ENCODE measurements around the gene MGAT5. TPM values are rescaled to one million over a fixed set of nuclear protein-coding genes. Genes with fewer than 3 reads are reported as not detected.

Gene MGAT5
- total and polyA plus RNA-seq, 8 donors, result 2.9 to 36.9 (median 19.6) TPM

GRCh38 chr2:134232868-134233727 is 20.8 kb upstream of the MGAT5 start:
- WGBS, 2 donors, result 85 to 92% methylated on average over 2 of the region's 2 CpGs
- ATAC-seq, result peak in 1 of 4 donors; percentile 7
- intact Hi-C loops (cut with DNase I), result no loop called here

GRCh38 chr2:134233728-134234136 is 20.1 kb upstream of the MGAT5 start:
- Histone ChIP-seq H3K27ac (peak overlapping the region in 1 of 4 donors; percentile 44), H3K36me3 (no peaks in the 10 kb centered on the region), H3K9me3 (no peaks in the 10 kb centered on the region), H3K4me3 (no peak overlapping the region), H3K27me3 (no peaks in the 10 kb centered on the region), H3K4me1 (peaks cover 18 to 37% (median 29%) of the 10 kb centered on the region in 3 donors)
- no peak for FAIRE-seq
- intact Hi-C loops (cut with DNase I), result no loop called here
- no peak for TF ChIP-seq CTCF (IDR thresholded peaks at IDR 0.05)
- DNase-seq, result no peak
- WGBS, 2 donors, result 87 to 90% methylated on average over 2 of the region's 2 CpGs
- no peak for ATAC-seq

More at GRCh38 chr2:134232868-134233727, 20.8 kb upstream of the MGAT5 start:
- TF ChIP-seq CTCF (IDR thresholded peaks at IDR 0.05), result no peak
- Histone ChIP-seq H3K36me3 (no peaks in the 10 kb centered on the region), H3K27ac (peak overlapping the region in 2 of 4 donors; percentile 2 to 8), H3K27me3 (no peaks in the 10 kb centered on the region), H3K9me3 (no peaks in the 10 kb centered on the region), H3K4me3 (no peak overlapping the region), H3K4me1 (peaks cover 18 to 37% (median 29%) of the 10 kb centered on the region in 3 donors)
- FAIRE-seq (no peak), DNase-seq (no peak)

GRCh38 chr2:134234535-134234934 is 19.3 kb upstream of the MGAT5 start:
- FAIRE-seq (no peak), DNase-seq (peak in 3 of 6 donors; percentile 32 to 53 (median 45)), ATAC-seq (peak; percentile 76 to 89 (median 84))
- no peak for TF ChIP-seq CTCF (IDR thresholded peaks at IDR 0.05)
- Histone ChIP-seq H3K9me3 (no peaks in the 10 kb centered on the region), H3K27ac (peak overlapping the region in 1 of 4 donors; percentile 44), H3K27me3 (no peaks in the 10 kb centered on the region), H3K36me3 (no peaks in the 10 kb centered on the region), H3K4me1 (peaks cover 18 to 37% (median 29%) of the 10 kb centered on the region in 3 donors), H3K4me3 (no peak overlapping the region)
- intact Hi-C loops (cut with DNase I), result no loop called here
- WGBS, 2 donors, result 3 to 17% methylated on average over 1 of the region's 1 CpG

- Histone ChIP-seq H3K27ac (no peak overlapping the region), H3K4me1 (peaks cover 22 to 37% (median 29%) of the 10 kb centered on the region in 3 donors), H3K9me3 (no peaks in the 10 kb centered on the region), H3K4me3 (no peak overlapping the region), H3K27me3 (no peaks in the 10 kb centered on the region), H3K36me3 (no peaks in the 10 kb centered on the region)
- DNase-seq, result no peak
- 84 to 85% methylated on average over 4 of the region's 4 CpGs for WGBS, 2 donors
- TF ChIP-seq CTCF (IDR thresholded peaks at IDR 0.05), result no peak
- intact Hi-C loops (cut with DNase I), result no loop called here
- FAIRE-seq, result no peak
- no peak for ATAC-seq
Measured at GRCh38 chr2:134235510-134236144, 18.2 kb upstream of the MGAT5 start.

Measured in pancreas (tissue), 10 donors.